Transverse colon (tissue), 4 donors: Measurements from ENCODE around the gene IL18R1. TPM values are rescaled to one million over a fixed set of nuclear protein-coding genes. Genes with fewer than 3 reads are reported as not detected.

Experiments
- DNase-seq: peaks from one replicate; pipeline ENCODE4 v3.0.0-alpha.2; 2019
- H3K27ac ChIP-seq, 4 donors: fragments of 200-600 bp; sonication (generic); 2 replicates each; pipeline ENCODE4 v1.5.1; 2016 to 2018; ENCODE audit warnings: inconsistent platforms in 4 of 4
- H3K27me3 ChIP-seq: fragments of 200-600 bp; sonication (generic); 2 replicates; pipeline ENCODE4 v1.5.1; 2017; ENCODE audit warnings: inconsistent platforms
- H3K36me3 ChIP-seq, 4 donors: fragments of 200-600 bp; sonication (generic); 2 replicates each; pipeline ENCODE4 v1.5.1; 2017 to 2019; ENCODE audit warnings: inconsistent platforms in 4 of 4
- H3K4me1 ChIP-seq, 4 donors: fragments of 200-600 bp; sonication (generic); 2 replicates each; pipeline ENCODE4 v1.5.1; 2017 to 2020; ENCODE audit warnings: inconsistent platforms in 4 of 4
- H3K4me3 ChIP-seq, 4 donors: fragments of 200-600 bp; sonication (generic); 1 replicate in 1 of 4; 2 replicates in 3 of 4; pipeline versions ENCODE4 v1.5.1 to v1.6.1; 2017 to 2019; ENCODE audit warnings: inconsistent platforms in 4 of 4
- H3K9me3 ChIP-seq, 2 donors: fragments of 200-600 bp; sonication (generic); 2 replicates each; pipeline ENCODE4 v1.5.1; 2017 to 2019; ENCODE audit warnings: inconsistent platforms in 2 of 2
- EP300 ChIP-seq: sonication (generic); formaldehyde crosslinking; IDR thresholded peaks from one replicate; pipeline ENCODE4 v1.6.1; 2017; ENCODE audit warnings: antibody characterized with exemption, low read depth
- POLR2A ChIP-seq: fragments of 450-650 bp; IDR thresholded peaks from one replicate; pipeline ENCODE4 v1.6.1; 2016; ENCODE audit warnings: antibody characterized with exemption, mild to moderate bottlenecking, moderate library complexity
- POLR2AphosphoS5 ChIP-seq, 3 donors: sonication (generic); formaldehyde crosslinking; IDR thresholded peaks; one replicate each; pipeline ENCODE4 v1.6.1; 2016; ENCODE audit warnings: antibody characterized with exemption in 3 of 3
- WGBS, 2 donors: methylation state at CpG; one replicate each; pipeline ENCODE4 v1.1.5; 2018; ENCODE audit warnings: low coverage in 1 of 2; 5-methylcytosine and 5-hydroxymethylcytosine counted together
- in situ Hi-C, 4 donors: fragments of 200-750 bp; cut with MboI; loops; one replicate each; pipeline versions ENCODE4 v1.15.0 to v1.15.1; 2017; ENCODE audit warnings: low sequenced_read_pairs in 3 of 4, low pct_ligation_motif_present in 1 of 4, low pct_unique_long_range_greater_than_20kb in 1 of 4
- intact Hi-C: fragments of 100-400 bp; cut with DNase I; formaldehyde crosslinking; loops from one replicate; pipeline ENCODE4 v1.15.1; 2023; ENCODE audit warnings: low total_unique reads
- total RNA-seq, 4 donors: library from RNA; depleted of rRNA; stranded (reverse); fragments of >200 nt; gene quantifications; one replicate each; pipeline ENCODE4 v1.1.0, GENCODE V29; 2016
- TF ChIP-seq, protein P1 (sequence below), 5 experiments: fragments of 200-600 bp in 3 of 5; fragments of 450-650 bp in 2 of 5; sonication (generic) in 3 of 5; IDR thresholded peaks; 1 replicate in 2 of 5; 2 replicates in 3 of 5; pipeline ENCODE4 v1.5.1; 2016 to 2017; ENCODE audit warnings: antibody characterized with exemption in 5 of 5, inconsistent platforms in 3 of 5, mild to moderate bottlenecking in 2 of 5, moderate library complexity in 1 of 5

Gene IL18R1
- total RNA-seq, 4 donors from 2014 or later, result 0.75 to 6.0 (median 2.8) TPM

DNA sequence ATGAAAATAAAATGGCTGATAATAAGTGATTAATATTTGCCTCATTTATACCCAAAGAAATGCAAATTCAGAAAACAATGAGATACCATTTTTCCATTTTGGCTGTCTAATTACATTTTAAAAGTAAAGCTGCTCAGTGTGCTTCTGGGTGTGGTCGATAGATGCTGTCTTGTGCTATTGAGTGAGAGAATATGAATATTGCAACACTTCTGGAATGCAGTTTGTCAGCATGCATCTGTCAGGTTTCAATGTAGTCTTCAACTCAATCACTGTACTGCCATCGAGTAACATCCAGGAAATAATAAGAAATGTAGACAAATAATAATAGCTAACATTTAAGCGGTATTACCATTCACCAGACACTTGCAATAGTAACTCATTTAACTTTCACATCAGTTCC is 3.9 kb downstream of the IL18R1 start:
- Histone ChIP-seq H3K4me1 (peaks cover 0 to 14% (median 2%) of the 10 kb centered on the region in 4 donors), H3K9me3 (no peaks in the 10 kb centered on the region), H3K36me3 (no peaks in the 10 kb centered on the region), H3K27ac (no peak overlapping the region), H3K4me3 (no peak overlapping the region), H3K27me3 (no peaks in the 10 kb centered on the region)
- intact Hi-C loops (loop anchor here (10.0 kb wide), 1 partner anchor 335 kb away; no protein-coding TSS in a partner anchor), in situ Hi-C loops (loop anchor here in 3 of 4 donors (10.0 to 25.0 kb wide), 3 partner anchors 105 to 347 kb away; no protein-coding TSS in a partner anchor)
- DNase-seq, result no peak
- TF ChIP-seq POLR2AphosphoS5 (IDR thresholded peaks at IDR 0.05) (no peak), EP300 (no peak), POLR2A (no peak)
- TF ChIP-seq, protein P1, sequence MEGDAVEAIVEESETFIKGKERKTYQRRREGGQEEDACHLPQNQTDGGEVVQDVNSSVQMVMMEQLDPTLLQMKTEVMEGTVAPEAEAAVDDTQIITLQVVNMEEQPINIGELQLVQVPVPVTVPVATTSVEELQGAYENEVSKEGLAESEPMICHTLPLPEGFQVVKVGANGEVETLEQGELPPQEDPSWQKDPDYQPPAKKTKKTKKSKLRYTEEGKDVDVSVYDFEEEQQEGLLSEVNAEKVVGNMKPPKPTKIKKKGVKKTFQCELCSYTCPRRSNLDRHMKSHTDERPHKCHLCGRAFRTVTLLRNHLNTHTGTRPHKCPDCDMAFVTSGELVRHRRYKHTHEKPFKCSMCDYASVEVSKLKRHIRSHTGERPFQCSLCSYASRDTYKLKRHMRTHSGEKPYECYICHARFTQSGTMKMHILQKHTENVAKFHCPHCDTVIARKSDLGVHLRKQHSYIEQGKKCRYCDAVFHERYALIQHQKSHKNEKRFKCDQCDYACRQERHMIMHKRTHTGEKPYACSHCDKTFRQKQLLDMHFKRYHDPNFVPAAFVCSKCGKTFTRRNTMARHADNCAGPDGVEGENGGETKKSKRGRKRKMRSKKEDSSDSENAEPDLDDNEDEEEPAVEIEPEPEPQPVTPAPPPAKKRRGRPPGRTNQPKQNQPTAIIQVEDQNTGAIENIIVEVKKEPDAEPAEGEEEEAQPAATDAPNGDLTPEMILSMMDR (IDR thresholded peaks at IDR 0.05), result no peak
- 84 to 90% methylated on average over 2 to 3 of the region's 3 CpGs for WGBS, 2 donors

DNA sequence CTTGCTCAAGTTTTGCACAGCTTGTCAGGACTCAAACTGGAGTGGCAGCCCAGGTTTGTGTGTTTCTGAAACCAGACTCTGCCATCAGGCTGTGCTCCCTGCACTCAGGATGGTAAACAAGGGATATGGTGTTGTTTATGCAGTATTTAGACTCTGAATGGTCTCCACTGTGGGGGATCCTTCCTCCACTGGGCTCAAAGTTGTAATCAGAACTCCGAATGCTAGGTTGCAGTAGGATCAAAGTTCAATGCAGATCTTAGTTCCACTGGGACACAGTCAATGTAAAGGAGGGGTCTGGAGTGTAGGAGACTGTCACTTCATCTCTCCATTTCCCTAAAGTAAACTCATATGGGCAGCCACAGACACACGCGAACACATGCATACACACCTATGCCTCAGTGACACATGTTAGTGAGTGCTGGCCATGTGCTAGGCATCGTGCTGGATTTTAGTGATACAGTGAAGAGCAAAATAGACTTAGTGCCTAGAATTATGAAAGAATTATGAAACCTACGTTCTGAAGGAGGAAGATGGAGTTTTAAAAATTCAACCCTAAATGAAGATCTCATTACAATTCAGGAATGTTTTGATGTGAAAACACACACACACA is 6.1 kb downstream of the IL18R1 start:
- no peak for TF ChIP-seq POLR2AphosphoS5 (IDR thresholded peaks at IDR 0.05)
- H3K27ac ChIP-seq, result no peak overlapping the region
- peaks cover 0 to 7% of the 10 kb centered on the region in 2 donors for H3K9me3 ChIP-seq
- peaks cover 0 to 2% (median 0%) of the 10 kb centered on the region in 4 donors for H3K4me1 ChIP-seq
- in situ Hi-C loops, result loop anchor here in 2 of 4 donors (10.0 to 25.0 kb wide), 2 partner anchors 107 to 349 kb away; no protein-coding TSS in a partner anchor
- no peak overlapping the region for H3K4me3 ChIP-seq
- no peak for DNase-seq
- intact Hi-C loops, result no loop called here
- no peaks in the 10 kb centered on the region for H3K36me3 ChIP-seq
- WGBS, 2 donors, result 77 to 80% methylated on average over 2 to 5 of the region's 5 CpGs
- H3K27me3 ChIP-seq, result no peaks in the 10 kb centered on the region

DNA sequence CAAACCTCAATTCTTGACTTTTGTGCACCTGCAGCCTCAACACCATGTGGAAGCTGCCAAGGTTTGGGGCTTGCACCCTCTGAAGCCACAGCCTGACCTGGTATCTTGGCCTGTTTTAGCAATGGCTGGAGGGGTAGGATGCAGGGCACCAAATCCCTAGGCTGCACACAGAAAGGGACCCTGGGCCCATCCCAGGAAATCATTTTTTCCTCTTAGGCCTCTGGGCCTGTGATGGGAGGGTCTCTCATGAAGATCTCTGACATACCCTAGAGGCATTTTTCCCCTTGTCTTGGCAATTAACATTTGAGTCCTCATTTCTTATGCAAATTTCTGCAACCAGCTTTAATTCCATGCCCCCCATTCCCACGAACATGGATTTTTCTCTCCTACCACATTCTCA is 10.2 kb downstream of the IL18R1 start:
- TF ChIP-seq POLR2A, result no peak
- TF ChIP-seq EP300, result no peak
- TF ChIP-seq, protein P1 (IDR thresholded peaks at IDR 0.05), result no peak
- no peak for TF ChIP-seq POLR2AphosphoS5 (IDR thresholded peaks at IDR 0.05)
- 91 to 94% methylated on average over 1 of the region's 1 CpG for WGBS, 2 donors
- intact Hi-C loops, result loop anchor here (2.0 kb wide), 1 partner anchor 65 kb away; no protein-coding TSS in a partner anchor
- no peak overlapping the region for H3K4me3 ChIP-seq
- H3K9me3 ChIP-seq, result peaks cover 0 to 7% of the 10 kb centered on the region in 2 donors
- H3K27ac ChIP-seq, result no peak overlapping the region
- no peaks in the 10 kb centered on the region for H3K36me3 ChIP-seq
- no peaks in the 10 kb centered on the region for H3K4me1 ChIP-seq
- H3K27me3 ChIP-seq, result no peaks in the 10 kb centered on the region
- DNase-seq, result no peak
- in situ Hi-C loops, result loop anchor here in 2 of 4 donors (10.0 to 25.0 kb wide), 2 partner anchors 111 to 353 kb away; no protein-coding TSS in a partner anchor

DNA sequence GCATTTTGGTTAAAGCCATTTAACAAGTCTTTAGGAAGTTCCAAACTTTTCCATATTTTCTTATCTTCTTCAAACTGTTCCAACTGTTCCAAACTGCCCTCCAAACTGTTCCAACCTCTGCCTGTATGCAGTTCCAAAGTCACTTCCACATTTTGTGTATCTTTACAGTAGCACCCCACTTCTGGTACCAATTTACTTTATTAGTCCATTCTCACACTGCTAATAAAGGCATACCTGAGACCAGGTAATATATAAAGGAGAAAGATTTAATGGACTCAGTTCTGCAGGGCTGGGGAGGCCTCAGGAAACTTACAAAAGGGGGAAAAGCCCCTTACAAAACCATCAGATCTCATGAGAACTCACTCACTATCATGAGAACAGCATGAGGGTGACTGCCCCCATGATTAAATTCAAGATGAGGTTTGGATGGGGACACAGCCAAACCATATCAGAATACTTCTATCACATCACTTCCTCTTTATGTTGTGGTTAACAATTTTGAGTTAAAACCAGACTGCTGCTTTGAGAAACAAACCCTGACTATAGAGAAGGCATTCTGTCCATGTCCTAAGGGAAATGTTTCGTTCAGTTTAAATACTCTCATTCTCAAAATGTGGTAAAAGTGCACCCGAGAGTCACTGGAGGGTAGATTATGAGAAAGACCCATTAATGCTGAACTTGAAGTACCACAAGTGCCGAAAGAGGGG is 11.0 kb downstream of the IL18R1 start:
- no peak for TF ChIP-seq POLR2A
- TF ChIP-seq EP300, result no peak
- TF ChIP-seq, protein P1 (IDR thresholded peaks at IDR 0.05), result no peak
- no peak for TF ChIP-seq POLR2AphosphoS5 (IDR thresholded peaks at IDR 0.05)

More for the DNA sequence above, 11.0 kb downstream of the IL18R1 start:
- Histone ChIP-seq H3K9me3 (peaks cover 0 to 7% of the 10 kb centered on the region in 2 donors), H3K27ac (peak overlapping the region in 2 of 4 donors; percentile 1 to 55), H3K36me3 (no peaks in the 10 kb centered on the region), H3K4me3 (no peak overlapping the region), H3K4me1 (no peaks in the 10 kb centered on the region), H3K27me3 (no peaks in the 10 kb centered on the region)
- 75 to 86% methylated on average over 3 of the region's 3 CpGs for WGBS, 2 donors
- in situ Hi-C loops, result loop anchor here in 2 of 4 donors (10.0 to 25.0 kb wide), 2 partner anchors 112 to 354 kb away; no protein-coding TSS in a partner anchor
- no peak for DNase-seq
- intact Hi-C loops, result loop anchor here (2.0 kb wide), 1 partner anchor 64 kb away; no protein-coding TSS in a partner anchor
